ENCODE data around the gene CA9.

DNA sequence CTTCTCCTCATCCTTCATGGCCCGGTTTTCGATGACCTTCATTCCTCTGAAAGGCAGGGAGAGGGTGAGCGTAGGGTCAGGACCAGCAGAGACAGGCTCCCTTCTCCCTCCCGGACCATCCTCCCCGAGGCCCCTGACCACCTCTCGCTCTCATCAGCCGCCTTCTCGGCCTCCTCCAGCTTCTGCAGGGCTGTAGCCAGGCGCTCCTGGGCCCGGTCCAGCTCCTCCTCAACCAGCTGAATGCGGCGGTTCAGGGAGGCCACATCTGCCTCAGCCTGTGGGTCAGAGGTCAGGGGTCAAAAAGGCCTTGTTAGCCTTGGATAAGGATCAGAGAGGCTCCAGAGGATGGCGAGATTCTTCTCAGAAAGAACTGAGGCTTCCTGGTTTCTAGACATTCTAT lies 11.8 kb downstream of the CA9 start:
- TF ChIP-seq, protein P1, sequence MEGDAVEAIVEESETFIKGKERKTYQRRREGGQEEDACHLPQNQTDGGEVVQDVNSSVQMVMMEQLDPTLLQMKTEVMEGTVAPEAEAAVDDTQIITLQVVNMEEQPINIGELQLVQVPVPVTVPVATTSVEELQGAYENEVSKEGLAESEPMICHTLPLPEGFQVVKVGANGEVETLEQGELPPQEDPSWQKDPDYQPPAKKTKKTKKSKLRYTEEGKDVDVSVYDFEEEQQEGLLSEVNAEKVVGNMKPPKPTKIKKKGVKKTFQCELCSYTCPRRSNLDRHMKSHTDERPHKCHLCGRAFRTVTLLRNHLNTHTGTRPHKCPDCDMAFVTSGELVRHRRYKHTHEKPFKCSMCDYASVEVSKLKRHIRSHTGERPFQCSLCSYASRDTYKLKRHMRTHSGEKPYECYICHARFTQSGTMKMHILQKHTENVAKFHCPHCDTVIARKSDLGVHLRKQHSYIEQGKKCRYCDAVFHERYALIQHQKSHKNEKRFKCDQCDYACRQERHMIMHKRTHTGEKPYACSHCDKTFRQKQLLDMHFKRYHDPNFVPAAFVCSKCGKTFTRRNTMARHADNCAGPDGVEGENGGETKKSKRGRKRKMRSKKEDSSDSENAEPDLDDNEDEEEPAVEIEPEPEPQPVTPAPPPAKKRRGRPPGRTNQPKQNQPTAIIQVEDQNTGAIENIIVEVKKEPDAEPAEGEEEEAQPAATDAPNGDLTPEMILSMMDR (IDR thresholded peaks at IDR 0.05) = no peak
- no peak for TF ChIP-seq EZH2 (IDR thresholded peaks at IDR 0.05)
- TF ChIP-seq EZH2phosphoT487 (IDR thresholded peaks at IDR 0.05) = no peak

Measured in neural progenitor cell (in vitro differentiated cells).